HL-60 (cell line): ENCODE results near the gene SIGLECL1.

ENCODE experiments used
- DNase-seq, 2 experiments: peaks; one replicate each; pipeline ENCODE4 v3.0.0-alpha.2; 2010 to 2020; ENCODE audit warnings: low read depth in 1 of 2, low spot score in 1 of 2
- H3K27ac ChIP-seq: fragments of 250-450 bp; sonication (Bioruptor Pico); replicated peaks from 2 replicates; pipeline ENCODE4 v1.5.1; 2020; ENCODE audit warnings: mild to moderate bottlenecking, moderate library complexity
- H3K27me3 ChIP-seq: fragments of 250-450 bp; sonication (Bioruptor Pico); 2 replicates; pipeline ENCODE4 v1.5.1; 2021; ENCODE audit warnings: mild to moderate bottlenecking, moderate library complexity; ENCODE audit not compliant: insufficient read depth, poor library complexity, severe bottlenecking
- H3K4me3 ChIP-seq: replicated peaks from 2 replicates; pipeline ENCODE4 v1.5.1; 2011; ENCODE audit warnings: mild to moderate bottlenecking, control low read depth, low read length; ENCODE audit not compliant: insufficient read depth
- GABPA ChIP-seq: IDR thresholded peaks from 2 replicates; pipeline ENCODE4 v1.6.1; 2012; ENCODE audit warnings: low read depth
- POLR2AphosphoS5 ChIP-seq: IDR thresholded peaks from 2 replicates; pipeline ENCODE4 v1.6.1; 2012; ENCODE audit warnings: low read depth
- SPI1 ChIP-seq: IDR thresholded peaks from 2 replicates; pipeline ENCODE4 v1.6.1; 2012; ENCODE audit warnings: low read depth, mild to moderate bottlenecking, borderline replicate concordance
- TF ChIP-seq, protein P1 (sequence below): IDR thresholded peaks from one replicate; pipeline ENCODE4 v1.5.1; 2011; ENCODE audit warnings: low read length, control low read depth, inconsistent platforms; ENCODE audit not compliant: insufficient read depth
- TF ChIP-seq, protein P2 (sequence below): IDR thresholded peaks from 2 replicates; pipeline ENCODE4 v1.6.1; 2012; ENCODE audit warnings: low read depth; ENCODE audit not compliant: insufficient replicate concordance

The SIGLECL1 gene

DNA sequence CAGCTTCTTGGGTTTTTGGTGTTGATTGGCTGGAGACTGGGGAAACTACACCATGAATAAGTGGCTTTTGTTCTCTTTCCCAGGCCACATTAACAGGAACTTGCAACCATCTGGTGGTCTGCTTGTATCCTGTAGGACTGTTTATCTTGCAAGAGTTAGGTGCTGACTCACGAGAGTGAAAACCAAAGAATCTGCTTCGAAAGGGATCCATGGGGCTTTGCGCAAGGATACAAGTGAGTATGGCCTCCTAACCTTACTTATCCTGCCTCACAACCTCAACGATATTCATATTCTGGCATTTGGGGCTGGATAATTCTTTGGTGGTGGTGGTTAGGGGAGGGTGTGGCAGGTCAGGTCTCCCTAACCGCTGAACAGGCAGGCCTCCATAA is 4.7 kb upstream of the SIGLECL1 start:
- peak overlapping the region; percentile 57 for H3K27ac ChIP-seq
- TF ChIP-seq SPI1: no peak
- no peak for TF ChIP-seq GABPA
- TF ChIP-seq, protein P1, sequence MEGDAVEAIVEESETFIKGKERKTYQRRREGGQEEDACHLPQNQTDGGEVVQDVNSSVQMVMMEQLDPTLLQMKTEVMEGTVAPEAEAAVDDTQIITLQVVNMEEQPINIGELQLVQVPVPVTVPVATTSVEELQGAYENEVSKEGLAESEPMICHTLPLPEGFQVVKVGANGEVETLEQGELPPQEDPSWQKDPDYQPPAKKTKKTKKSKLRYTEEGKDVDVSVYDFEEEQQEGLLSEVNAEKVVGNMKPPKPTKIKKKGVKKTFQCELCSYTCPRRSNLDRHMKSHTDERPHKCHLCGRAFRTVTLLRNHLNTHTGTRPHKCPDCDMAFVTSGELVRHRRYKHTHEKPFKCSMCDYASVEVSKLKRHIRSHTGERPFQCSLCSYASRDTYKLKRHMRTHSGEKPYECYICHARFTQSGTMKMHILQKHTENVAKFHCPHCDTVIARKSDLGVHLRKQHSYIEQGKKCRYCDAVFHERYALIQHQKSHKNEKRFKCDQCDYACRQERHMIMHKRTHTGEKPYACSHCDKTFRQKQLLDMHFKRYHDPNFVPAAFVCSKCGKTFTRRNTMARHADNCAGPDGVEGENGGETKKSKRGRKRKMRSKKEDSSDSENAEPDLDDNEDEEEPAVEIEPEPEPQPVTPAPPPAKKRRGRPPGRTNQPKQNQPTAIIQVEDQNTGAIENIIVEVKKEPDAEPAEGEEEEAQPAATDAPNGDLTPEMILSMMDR: no peak
- TF ChIP-seq, protein P2, sequence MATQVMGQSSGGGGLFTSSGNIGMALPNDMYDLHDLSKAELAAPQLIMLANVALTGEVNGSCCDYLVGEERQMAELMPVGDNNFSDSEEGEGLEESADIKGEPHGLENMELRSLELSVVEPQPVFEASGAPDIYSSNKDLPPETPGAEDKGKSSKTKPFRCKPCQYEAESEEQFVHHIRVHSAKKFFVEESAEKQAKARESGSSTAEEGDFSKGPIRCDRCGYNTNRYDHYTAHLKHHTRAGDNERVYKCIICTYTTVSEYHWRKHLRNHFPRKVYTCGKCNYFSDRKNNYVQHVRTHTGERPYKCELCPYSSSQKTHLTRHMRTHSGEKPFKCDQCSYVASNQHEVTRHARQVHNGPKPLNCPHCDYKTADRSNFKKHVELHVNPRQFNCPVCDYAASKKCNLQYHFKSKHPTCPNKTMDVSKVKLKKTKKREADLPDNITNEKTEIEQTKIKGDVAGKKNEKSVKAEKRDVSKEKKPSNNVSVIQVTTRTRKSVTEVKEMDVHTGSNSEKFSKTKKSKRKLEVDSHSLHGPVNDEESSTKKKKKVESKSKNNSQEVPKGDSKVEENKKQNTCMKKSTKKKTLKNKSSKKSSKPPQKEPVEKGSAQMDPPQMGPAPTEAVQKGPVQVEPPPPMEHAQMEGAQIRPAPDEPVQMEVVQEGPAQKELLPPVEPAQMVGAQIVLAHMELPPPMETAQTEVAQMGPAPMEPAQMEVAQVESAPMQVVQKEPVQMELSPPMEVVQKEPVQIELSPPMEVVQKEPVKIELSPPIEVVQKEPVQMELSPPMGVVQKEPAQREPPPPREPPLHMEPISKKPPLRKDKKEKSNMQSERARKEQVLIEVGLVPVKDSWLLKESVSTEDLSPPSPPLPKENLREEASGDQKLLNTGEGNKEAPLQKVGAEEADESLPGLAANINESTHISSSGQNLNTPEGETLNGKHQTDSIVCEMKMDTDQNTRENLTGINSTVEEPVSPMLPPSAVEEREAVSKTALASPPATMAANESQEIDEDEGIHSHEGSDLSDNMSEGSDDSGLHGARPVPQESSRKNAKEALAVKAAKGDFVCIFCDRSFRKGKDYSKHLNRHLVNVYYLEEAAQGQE: no peak
- TF ChIP-seq POLR2AphosphoS5: peak; percentile 86
- peak; percentile 72 to 89 for DNase-seq
- H3K4me3 ChIP-seq: no peak overlapping the region
- H3K27me3 ChIP-seq: no peaks in the 10 kb centered on the region

DNA sequence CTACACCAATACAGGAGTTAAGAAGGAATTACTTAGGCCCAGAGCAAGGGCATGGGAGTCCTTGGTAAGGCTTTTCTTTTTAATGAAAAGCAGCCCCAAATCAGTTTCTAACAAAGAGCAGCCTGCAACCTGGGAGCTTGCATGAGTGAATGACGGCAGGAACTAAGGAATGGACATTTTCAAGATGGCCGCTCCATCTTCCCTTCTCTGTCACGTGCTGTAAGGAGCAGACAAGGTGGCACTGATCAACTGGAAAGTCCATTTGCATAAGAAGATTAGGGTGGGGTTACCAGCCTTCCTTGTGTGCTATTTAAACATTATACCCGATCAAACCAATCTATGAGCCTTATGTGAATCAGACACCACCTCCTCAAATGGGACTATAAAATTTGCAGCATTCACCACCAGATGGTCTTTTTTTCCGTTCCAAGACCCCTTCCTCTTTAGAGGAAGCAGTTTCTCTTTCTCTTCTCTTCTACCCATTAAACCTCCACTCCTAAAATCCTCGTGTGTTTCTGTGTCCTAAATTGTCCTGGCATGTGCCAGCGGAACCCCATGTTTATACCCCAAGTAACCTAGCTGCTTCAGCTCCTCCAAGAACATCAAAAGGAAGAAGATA is 2.8 kb upstream of the SIGLECL1 start:
- no peaks in the 10 kb centered on the region for H3K27me3 ChIP-seq
- no peak overlapping the region for H3K27ac ChIP-seq
- no peak for DNase-seq
- no peak for TF ChIP-seq SPI1
- H3K4me3 ChIP-seq: no peak overlapping the region

DNA sequence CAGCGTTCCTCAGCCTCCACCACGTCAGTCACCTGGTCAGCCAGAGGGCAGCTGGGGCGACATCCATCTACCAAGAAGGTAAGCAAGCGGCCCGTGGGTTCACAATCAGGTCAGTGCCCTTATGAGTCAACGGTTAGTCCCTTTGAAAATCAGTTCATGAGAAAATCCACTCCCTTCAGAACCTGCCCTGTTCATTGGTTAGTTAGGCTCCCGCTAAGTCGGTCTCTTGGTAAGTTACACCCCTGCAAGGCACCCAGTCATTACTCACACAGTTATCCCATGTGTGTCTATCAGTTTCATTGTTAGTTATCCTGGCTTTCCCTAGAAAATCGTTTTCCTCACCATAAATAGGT is 564 bp downstream of the SIGLECL1 start:
- no peak for DNase-seq
- no peak overlapping the region for H3K4me3 ChIP-seq
- H3K27ac ChIP-seq: no peak overlapping the region
- no peak for TF ChIP-seq SPI1
- TF ChIP-seq, protein P2: no peak
- TF ChIP-seq POLR2AphosphoS5: no peak
- no peak for TF ChIP-seq GABPA
- TF ChIP-seq, protein P1: no peak
- H3K27me3 ChIP-seq: no peaks in the 10 kb centered on the region

- no peak overlapping the region for H3K4me3 ChIP-seq
- DNase-seq: no peak
- H3K27me3 ChIP-seq: no peaks in the 10 kb centered on the region
- TF ChIP-seq, protein P2: no peak
- TF ChIP-seq, protein P1: no peak
- TF ChIP-seq GABPA: no peak
- no peak for TF ChIP-seq SPI1
- TF ChIP-seq POLR2AphosphoS5: no peak
- H3K27ac ChIP-seq: no peak overlapping the region
Observed at GRCh38 chr19:51252306-51253079, 1.6 kb downstream of the SIGLECL1 start.
